ENCODE results near the gene PPP5C.
"Not testable (repeated sequence)": the region's sequence is repeated elsewhere in the genome, so short reads cannot be mapped to it uniquely, and the experiment has no call there.

PPP5C gene, protein sequence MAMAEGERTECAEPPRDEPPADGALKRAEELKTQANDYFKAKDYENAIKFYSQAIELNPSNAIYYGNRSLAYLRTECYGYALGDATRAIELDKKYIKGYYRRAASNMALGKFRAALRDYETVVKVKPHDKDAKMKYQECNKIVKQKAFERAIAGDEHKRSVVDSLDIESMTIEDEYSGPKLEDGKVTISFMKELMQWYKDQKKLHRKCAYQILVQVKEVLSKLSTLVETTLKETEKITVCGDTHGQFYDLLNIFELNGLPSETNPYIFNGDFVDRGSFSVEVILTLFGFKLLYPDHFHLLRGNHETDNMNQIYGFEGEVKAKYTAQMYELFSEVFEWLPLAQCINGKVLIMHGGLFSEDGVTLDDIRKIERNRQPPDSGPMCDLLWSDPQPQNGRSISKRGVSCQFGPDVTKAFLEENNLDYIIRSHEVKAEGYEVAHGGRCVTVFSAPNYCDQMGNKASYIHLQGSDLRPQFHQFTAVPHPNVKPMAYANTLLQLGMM

DNA sequence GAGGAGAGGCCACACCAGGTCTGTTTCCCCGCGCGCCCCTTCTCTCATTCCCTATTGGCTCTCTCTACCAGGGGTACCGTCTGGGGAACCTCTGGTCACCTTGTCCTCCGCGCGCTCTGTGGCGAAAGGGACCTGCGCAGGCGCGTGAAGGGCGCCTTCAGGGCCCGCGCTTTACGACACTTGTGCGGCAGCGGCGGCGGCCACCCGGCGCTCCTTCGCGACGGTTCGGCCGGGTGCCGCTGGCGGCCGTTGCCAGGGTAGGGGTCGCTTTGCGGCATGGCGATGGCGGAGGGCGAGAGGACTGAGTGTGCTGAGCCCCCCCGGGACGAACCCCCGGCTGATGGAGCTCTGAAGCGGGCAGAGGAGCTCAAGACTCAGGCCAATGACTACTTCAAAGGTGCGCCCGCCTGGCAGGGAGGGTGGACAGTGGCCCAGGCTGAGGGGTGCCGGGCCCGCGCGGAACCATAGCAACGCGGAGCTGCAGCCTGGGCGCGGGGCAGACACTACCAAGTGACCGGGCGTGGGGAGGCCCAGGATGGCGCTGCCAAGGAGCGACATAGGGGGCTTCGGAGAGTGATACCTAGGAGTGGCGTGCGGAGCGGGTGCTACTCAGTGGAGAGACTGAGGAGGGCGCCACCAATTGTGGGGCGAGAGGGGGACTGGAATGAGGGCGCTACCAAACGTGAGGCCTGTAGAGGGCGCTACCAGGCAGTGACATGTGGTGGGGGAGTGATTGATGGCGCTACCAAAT is at the start of gene PPP5C:
PPP5C (plus strand) TSS at position 267 of the 751 bp plus-strand sequence; CDS start at position 277, 10 bp downstream.
- DNase-seq (ENCODE audit: low read depth, low spot score) = peak; percentile 55

DNA sequence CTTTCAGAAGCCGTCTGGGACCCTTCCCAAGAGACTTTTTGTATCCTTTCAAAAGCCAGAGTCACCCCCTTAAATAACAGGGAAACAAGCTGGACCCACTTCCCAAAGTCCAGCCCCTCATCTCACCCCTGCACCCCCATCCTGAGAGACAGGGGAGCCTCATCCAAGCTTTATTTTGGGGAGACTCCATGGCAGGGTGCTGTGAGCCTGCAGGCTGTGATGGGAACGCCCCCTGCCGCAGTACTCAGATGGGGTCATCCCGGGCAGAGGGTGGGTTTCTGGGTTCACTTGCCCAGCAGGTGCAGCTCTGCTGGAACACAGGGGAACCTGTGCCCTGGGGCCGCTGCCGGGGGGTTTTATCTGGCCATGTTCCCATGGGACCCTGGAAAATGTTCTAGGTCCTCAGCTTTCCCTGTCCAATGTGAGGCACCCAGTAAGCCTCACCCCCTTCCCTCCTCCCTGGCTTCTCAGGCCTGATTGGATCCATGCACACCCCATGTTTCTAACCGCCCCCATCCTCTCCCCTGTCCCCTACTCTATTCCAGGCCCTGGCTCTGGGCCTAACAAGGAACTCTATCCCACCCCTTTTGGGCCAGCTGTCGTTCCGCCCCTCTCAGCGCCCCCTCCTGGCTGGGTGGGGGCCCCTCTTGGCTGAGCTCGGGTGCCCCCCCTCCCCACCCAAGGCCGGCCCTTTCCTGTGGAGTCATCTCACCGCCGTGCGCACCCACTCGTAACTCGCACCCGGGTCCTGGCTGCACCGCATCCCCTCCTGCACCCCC is 49.0 kb upstream of the PPP5C start:
- no peak for DNase-seq (ENCODE audit: low read depth, low spot score)

DNA sequence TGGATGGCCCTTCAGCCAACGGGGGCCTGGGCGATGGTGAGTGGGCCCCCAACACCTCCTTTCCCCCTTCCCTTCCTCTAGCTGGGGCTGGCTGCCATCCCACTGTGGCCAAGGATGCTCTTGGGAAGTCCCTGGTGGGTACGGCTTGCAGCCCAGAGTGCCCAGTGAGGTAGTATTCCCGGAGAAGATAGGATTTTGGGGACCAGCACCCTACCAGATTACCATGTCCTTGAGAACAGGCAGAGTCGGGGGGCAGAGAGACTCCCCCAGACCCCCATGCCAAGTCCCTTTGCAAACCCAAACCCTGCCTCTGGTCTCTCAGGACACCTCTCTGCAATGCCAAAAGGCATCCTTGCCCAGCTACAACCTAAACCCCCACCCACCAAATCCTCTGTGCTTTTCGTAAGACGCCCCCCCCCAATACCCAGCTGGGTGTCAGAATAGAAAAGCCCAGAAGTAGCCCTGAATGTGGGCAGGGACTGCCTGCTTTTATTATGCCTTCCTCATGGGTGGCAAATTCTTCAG is 48.3 kb upstream of the PPP5C start:
- DNase-seq (ENCODE audit: low read depth, low spot score) = no peak

DNA sequence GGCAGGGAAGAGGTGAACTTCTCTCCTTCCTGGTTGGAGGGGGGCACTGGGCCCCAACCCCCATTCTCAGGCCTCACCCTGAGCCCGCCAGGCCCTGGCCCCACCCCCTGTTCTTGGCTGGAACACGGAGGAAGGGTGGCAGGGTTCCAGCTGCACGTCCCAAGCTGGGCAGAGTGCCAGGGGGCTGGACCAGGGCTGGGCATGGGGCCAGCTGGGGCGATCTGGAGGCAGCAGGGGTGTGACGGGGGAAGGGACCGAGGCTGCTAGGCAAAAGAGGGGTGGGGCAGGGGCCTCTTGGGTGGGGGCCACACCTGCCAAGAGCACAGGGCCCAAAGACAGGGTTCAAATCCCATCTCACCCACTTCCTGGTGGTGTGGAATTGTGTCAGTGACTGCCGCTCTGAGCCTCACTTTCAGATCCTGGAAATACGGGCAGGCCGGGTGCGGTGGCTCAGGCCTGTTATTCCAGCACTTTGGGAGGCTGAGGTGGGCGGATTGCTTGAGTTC is 47.8 kb upstream of the PPP5C start:
- peak; percentile 97 for DNase-seq (ENCODE audit: low read depth, low spot score)

DNA sequence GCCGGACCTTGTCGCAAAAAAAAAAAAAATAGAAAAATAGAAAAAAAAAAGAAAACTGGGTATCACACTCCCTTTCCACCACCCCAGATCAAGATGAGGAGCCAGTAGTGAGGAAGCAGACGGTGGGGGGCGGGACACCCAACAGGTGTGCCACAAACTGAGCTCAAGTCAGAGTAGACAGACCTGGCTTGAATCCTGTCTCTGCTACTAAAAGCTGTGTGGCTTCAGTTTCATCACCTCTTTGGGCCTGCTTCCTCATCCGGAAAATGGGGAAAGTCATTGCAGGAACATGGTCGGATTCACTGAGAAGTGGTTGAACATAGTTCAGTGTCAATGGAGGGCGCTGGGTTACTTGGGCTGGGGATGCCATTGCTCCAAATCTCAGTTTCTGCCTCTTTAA is 47.2 kb upstream of the PPP5C start:
- no peak for DNase-seq (ENCODE audit: low read depth, low spot score)

DNA sequence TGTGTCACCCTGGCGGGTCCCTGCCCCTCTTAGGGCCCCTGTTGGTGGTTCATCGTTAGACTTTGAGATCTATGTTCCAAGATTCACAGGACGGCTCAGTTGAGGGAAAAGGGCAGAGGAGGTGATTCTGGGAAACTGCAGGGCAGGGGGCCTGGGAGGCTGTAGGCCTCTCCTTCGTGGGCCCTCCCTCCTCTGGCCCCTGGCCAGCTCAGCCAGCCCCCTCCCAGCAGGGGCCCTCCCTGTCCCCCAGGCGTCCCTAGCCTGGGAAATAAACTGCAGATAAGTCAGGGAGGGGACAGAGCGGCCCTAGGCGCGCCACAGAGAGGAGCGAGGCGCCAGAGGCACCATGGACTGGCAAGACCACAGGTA is 43.6 kb upstream of the PPP5C start:
- no peak for DNase-seq (ENCODE audit: low read depth, low spot score)

DNA sequence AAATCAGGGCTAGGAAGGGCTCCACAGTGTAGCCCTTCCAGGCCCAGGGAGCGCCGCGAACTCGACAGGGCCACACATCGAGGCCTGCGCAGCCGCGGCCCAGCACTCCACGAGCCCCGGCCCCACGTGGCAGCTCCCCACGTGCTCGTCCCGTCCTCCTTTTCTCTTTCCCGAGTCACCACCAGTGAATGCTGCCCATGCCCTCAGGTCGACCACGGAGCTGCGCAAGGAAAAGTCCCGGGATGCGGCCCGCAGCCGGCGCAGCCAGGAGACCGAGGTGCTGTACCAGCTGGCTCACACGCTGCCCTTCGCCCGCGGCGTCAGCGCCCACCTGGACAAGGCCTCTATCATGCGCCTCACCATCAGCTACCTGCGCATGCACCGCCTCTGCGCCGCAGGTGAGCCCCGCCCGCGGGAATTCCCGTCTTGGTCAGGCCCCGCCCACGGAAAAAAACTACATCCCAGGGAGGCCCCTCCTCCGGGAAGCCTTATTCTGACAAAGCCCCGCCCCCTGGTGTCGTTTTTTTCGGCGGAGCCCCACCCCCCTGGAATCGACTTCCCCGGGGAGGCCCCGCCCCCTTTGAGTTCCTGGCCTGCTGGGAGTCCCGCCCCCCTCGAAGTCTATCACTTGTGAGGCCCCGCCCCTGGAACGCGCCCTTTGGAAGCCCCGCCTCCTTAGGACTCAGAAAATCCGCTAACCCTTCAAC is 43.0 kb upstream of the PPP5C start:
- DNase-seq (ENCODE audit: low read depth, low spot score) = no peak

DNA sequence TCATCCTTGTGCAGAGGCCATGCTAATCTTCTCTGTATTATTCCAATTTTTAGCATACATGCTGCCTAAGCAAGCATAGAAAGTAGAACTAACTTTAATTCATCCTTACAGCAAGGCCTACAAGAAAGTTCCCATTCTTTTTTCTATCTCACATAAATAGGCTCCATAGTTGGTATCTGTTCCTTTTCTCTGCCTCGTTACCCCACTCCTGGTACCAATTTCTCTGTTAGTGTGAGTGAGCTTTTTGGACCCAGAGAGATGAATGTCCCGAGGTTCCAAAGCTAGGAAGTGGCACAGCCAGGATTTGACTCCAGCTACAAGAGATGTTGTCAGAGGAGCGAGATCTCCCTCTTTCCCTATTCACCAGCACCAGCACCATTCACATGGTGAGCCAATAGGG is 40.4 kb upstream of the PPP5C start:
- DNase-seq (ENCODE audit: low read depth, low spot score) = no peak

DNA sequence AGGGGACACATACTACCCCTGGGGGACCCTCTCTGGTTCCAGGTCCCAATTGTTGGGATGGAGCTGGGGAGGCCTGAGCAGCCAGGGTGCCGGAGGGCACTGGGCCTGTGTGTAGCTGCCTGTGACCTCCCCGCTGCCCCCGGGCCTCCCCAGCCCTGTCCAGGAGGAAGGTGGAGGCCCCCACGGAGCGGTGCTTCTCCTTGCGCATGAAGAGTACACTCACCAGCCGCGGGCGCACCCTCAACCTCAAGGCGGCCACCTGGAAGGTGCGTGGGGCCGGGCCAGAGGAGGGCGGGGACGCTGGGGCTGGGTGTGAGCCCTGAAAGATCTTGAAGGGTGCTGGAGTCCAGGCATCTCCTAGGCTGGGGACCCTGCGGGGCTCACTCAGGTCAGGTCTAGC is 38.4 kb upstream of the PPP5C start:
- no peak for DNase-seq (ENCODE audit: low read depth, low spot score)

DNA sequence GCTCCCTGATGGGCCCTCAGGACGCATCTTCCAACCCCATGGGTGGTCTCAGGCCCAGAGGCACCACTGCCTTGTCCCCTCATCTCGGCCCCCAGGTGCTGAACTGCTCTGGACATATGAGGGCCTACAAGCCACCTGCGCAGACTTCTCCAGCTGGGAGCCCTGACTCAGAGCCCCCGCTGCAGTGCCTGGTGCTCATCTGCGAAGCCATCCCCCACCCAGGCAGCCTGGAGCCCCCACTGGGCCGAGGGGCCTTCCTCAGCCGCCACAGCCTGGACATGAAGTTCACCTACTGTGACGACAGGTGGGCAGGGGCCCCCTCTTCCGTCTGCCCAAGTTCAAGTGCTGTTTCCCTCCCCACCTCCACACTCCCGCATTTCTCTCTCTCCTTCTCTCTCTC is 37.8 kb upstream of the PPP5C start:
- DNase-seq (ENCODE audit: low read depth, low spot score) = no peak

DNA sequence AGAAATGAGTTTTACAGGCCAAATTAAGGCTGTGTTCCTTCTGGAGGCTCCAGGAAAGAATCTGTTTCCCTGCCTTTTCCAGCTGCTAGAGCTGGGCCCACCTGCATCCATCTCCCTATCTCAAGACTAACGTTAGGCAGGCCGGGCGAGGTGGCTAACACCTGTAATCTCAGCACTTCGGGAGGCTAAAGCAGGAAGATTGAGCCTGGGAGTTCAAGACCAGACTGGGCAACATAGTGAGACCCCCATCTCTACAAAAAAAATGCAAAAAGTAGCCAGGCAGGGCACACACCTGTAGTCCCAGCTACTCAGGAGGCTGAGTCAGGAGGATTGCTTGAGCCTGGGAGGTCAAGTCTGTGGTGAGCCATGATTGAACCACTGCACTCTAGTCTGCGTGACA is 35.4 kb upstream of the PPP5C start:
- DNase-seq (ENCODE audit: low read depth, low spot score) = no peak

DNA sequence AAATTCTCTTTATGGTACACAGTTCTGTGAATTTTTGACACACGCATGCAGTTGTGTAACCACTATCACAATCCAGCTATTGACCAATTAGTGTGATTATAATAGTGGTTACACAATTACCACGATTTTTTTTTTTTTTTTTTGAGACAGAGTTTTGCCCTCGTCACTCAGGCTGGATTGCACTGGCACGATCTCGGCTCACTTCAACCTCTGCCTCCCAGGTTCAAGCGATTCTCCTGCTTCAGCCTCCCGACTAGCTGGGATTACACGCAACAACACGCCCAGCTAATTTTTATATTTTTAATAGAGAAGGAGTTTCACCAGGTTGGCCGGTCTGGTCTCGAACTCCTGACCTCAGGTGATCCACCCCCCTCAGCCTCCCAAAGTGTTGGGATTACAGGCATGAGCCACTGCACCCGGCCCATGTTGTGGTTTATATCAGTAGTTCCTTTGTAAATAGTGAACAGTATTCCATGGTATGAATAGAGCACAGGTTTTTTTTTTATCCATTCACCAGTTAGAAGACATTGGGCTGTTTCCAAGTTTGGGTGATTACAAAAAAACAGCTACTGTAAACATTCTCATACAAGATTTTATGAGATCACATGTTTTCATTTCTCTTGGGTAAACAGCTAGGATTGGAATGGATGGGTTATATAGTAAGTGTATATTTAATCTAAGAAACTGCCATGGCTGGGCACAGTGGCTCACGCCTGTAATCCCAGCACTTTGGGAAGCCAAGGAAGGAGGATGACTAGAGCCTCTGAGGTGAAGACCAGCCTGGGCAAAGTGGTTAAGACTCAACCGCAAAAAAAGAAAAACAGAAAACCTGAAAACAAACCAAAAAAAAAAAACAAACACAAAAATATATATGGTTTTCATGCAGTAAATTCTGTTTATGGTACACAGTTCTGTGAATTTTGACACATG is 33.1 kb upstream of the PPP5C start:
- not testable (repeated sequence) for DNase-seq (ENCODE audit: low read depth, low spot score)

DNA sequence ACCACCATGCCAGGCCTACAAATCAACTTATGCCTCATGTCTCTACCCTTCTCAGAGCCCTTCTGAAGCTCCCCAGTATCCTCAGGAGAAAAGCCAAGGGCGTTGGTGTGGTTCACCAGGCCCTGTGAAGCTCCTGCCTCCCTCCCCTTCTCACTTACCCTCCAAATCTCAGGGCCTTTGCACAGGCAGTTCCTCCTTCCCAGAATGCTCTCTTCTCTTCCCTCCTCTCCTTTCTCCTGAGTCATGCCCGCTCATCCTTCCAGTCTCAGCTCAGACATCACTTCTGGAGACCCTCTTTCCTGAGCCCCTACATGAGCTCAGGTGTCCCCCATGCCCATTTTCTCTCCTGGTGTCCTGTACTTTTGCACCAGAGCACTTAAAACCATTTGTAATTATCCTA is 29.5 kb upstream of the PPP5C start:
- no peak for DNase-seq (ENCODE audit: low read depth, low spot score)

DNA sequence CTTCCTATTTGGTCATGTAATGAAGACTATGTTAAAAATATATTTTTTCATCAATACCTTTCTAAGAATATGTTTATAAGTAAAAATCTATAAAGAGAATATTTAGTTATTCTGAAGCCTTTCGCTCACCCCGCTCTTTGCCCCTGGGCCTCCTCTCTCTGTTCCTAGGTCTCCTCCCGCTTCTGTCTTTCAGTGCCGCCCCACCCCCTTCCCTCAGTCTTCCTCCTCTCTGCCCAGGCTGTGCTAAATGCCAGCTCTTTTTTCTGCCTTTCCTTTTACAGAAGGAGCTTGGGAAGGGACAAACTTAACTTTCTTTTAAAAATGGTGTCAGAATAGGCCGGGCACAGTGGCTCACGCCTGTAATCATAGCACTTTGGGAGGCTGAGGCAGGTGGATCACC is 27.3 kb upstream of the PPP5C start:
- DNase-seq (ENCODE audit: low read depth, low spot score) = no peak

DNA sequence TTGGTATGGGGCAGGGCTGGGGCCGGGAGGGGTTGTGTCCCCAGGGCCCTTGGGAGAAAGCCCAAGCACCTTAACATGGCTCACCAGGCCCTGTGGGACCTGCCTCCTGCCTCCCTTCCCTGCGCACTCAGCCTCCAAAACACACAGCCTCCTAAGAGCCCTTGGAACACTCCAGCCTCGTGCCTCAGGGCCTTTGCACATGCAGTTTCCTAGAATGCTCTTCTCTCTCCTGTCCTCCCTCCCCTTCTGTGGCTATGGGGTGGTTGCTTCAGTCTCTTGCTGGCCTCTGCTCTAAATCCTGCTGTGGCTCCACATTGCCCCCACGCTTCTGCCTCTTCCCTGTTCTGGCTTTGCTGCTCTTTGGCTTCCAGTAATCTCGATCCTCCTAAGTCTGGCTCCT is 26.3 kb upstream of the PPP5C start:
- DNase-seq (ENCODE audit: low read depth, low spot score) = no peak

DNA sequence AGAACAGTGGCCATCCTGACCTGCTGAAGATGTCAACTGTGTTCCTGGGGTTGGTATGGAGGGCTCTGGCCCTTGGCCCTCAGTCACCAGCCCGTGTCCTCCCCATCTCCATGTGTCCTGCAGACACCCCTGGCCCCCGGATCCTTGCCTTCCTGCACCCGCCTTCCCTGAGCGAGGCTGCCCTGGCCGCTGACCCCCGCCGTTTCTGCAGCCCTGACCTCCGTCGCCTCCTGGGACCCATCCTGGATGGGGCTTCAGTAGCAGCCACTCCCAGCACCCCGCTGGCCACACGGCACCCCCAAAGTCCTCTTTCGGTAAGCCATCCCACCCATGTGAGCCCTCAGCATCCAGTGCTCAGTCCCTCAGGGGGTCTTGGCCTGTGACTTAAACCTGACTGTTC is 25.2 kb upstream of the PPP5C start:
- DNase-seq (ENCODE audit: low read depth, low spot score) = no peak

DNA sequence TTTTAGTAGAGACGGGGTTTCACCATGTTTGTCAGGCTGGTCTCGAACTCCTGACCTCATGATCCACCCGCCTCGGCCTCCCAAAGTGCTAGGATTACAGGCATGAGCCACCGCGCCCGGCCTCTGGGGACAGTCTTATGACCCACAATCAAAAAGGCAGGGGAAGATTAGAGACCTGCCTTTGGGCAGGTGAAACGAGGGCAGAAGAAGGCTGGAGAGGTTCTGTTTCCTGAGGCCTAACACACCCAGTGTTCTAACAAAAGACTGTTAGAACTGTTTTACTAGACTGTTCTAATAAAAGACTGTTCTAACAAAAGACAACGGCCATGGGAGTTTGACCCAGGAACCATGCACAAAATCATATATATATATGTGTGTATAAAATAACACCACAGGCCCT is 23.7 kb upstream of the PPP5C start:
- not testable (repeated sequence) for DNase-seq (ENCODE audit: low read depth, low spot score)

DNA sequence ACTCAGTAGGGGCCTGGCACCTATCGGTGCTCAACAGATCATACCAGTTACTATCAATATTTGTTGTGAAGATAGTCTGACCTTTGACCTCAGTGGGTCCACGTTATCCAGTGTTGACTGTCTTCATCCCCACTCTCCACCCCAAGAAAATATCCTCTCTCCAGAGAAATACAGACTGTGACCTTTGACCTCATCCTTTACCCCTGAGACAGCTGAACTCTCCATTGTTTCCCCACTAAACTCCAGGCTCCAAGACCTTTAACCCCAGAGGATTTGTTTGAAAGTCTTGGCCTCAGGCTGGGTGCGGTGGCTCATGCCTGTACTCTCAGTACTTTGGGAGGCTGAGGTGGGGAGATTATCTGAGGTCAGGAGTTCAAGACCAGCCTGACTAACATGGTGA is 22.6 kb upstream of the PPP5C start:
- DNase-seq (ENCODE audit: low read depth, low spot score) = no peak

DNA sequence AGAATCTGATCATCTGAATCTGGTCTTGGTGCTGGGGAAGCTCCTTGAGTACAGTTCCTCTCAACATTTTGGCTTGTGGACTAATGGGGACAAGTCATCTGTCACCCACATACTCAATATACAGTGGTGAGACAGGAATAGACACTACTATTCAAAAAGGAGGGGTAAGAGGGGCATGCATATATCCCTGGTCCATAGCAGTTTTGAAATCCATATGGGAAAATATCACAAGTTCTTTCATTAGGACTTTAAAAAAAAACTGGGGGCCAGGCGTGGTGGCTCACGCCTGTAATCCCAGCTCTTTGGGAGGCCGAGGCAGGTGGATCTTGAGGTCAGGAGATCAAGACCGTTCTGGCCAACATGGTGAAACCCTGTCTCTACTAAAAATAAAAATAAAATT is 20.3 kb upstream of the PPP5C start:
- no peak for DNase-seq (ENCODE audit: low read depth, low spot score)

DNA sequence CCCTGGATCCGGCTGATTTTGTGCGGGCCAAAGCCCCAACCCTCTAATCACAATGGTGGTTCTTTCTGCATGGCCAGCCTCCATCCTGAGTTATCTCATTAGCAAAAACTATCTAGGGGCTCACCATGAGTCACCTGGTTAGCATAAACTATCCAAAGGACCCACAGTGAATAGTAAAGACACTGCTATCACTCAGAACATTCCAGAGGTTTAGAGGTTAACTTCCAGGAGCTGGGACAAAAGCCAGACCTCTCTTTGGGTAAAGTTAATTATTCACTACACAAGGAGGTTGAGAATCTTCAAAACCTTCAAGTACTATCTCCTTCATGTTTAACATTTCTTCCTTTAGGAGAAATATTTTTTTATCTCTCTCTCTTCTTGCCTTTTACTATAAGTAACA is 18.8 kb upstream of the PPP5C start:
- no peak for DNase-seq (ENCODE audit: low read depth, low spot score)
